ENCODE data around the gene RSRP1.
"Not testable (repeated sequence)": the region's sequence is repeated elsewhere in the genome, so short reads cannot be mapped to it uniquely, and the experiment has no call there.

RSRP1 gene

GRCh38 chr1:25247024-25247828, at the start of gene RSRP1:
TSS of gene RSRP1 (minus strand) at chr1:25247454. CDS start at chr1:25246963, 491 bp downstream.
- peak; percentile 64 for TF ChIP-seq MAX (IDR thresholded peaks at IDR 0.05; ENCODE audit: low read depth, low read length)
- no peak for TF ChIP-seq CTCF (IDR thresholded peaks at IDR 0.05; ENCODE audit: low read depth, low read length)
- TF ChIP-seq MYC (IDR thresholded peaks at IDR 0.05; ENCODE audit: low read depth, low read length), result peak; percentile 61
- TF ChIP-seq POLR2A (IDR thresholded peaks at IDR 0.05; ENCODE audit: extremely low read depth, insufficient read length), result peak; percentile 99
- peak within 1 kb of the TSS; percentile 95 for H3K4me3 ChIP-seq (ENCODE audit: low read depth, low read length)
- DNase-seq (ENCODE audit: low read depth), result peak; percentile 97

DNA sequence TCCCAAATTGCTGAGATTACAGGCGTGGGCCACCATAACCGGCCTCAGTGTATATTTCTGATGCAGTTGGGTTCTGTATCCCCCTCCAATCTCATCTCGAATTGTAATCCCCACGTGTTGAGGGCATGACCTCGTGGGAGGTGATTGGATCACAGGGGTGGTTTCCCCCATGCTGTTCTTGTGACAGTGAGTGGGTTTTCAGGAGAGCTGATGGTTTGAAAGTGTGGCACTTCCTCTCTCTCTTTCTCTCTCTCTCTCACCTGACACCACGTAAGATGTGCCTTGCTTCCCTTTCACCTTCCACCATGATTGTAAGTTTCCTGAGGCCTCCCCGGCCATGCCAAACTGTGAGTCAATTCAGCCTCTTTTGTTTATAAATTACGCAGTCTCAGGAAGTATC, 49.2 kb upstream of the RSRP1 start:
- DNase-seq (ENCODE audit: low read depth); H3K4me3 ChIP-seq (ENCODE audit: low read depth, low read length): not testable (repeated sequence)

GRCh38 chr1:25294889-25295826, 47.9 kb upstream of the RSRP1 start:
- not testable (repeated sequence) for H3K4me3 ChIP-seq (ENCODE audit: low read depth, low read length); DNase-seq (ENCODE audit: low read depth)

GRCh38 chr1:25293426-25293825, 46.2 kb upstream of the RSRP1 start:
- not testable (repeated sequence) for H3K4me3 ChIP-seq (ENCODE audit: low read depth, low read length); DNase-seq (ENCODE audit: low read depth)

GRCh38 chr1:25290043-25290442, 42.8 kb upstream of the RSRP1 start:
- not testable (repeated sequence) for H3K4me3 ChIP-seq (ENCODE audit: low read depth, low read length); DNase-seq (ENCODE audit: low read depth)

DNA sequence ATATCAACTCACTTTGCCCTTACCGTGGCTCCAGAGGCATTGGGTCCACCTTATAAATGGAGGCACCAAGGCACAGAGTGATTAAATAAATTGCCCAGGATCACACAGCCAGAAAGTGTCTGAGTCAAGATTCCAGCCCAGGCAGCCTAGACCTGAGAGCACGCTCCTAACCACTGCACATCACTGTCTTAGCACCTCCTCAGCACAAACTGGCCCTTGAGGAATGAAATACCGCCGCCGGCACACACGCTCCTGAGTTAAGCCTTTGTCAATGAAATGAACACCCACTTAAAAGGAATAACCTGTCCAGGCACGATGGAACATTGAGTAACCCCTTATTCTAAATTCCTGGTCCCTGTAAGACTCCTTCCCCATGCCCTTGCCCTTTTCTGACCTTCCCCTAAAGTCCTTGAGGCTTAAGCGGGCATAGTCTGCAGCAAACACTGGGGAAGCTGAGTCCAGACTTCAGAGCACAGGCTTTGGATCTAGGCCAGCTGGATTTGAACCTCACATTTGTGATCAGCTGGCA, 41.4 kb upstream of the RSRP1 start:
- DNase-seq (ENCODE audit: low read depth); H3K4me3 ChIP-seq (ENCODE audit: low read depth, low read length): not testable (repeated sequence)

- not testable (repeated sequence) for DNase-seq (ENCODE audit: low read depth); H3K4me3 ChIP-seq (ENCODE audit: low read depth, low read length)
Measured at GRCh38 chr1:25287164-25287563, 39.9 kb upstream of the RSRP1 start.

- DNase-seq (ENCODE audit: low read depth); H3K4me3 ChIP-seq (ENCODE audit: low read depth, low read length): not testable (repeated sequence)
Measured at GRCh38 chr1:25285862-25286261, 38.6 kb upstream of the RSRP1 start.

DNA sequence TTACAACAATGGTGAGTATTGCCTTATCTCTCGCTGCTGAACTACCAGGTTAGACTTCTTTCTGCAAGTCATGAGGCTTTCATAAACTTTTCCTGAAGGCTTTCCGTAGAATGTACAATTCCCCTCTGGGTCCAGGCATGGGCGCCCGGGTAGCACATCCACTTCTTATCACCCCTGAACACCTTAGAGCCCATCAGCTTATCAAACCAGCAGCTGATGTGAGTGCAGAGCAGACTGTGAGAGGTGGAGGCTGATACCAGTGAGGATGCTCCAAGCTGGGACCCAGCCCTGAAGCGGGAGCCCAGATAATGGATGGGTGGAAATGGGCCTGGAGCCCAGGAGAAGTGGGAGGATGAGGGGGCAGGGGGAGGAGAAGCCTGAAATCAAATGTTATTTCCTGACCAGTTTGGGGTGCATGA, 32.4 kb upstream of the RSRP1 start:
- not testable (repeated sequence) for H3K4me3 ChIP-seq (ENCODE audit: low read depth, low read length); DNase-seq (ENCODE audit: low read depth)

GRCh38 chr1:25278790-25279189, 31.5 kb upstream of the RSRP1 start:
- H3K4me3 ChIP-seq (ENCODE audit: low read depth, low read length); DNase-seq (ENCODE audit: low read depth): not testable (repeated sequence)

DNA sequence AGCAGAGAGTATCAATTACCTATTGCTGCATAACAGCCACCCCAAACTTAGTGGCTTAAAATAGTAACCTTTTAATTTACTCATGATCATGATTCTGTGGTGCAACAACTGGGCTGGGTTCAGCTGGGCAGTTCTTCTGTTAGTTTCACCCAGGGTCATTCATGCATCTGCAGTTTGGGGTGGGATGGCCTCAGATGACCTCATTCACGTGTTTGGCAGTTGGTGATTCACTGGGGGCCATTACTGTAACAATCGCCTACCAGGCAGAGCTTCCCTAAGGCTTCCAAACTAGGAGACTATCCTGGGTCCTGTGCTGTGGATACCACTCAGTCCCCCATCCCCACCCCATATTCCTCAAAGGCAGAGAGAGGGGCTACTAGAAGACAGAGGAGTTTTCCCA, 31.1 kb upstream of the RSRP1 start:
- DNase-seq (ENCODE audit: low read depth); H3K4me3 ChIP-seq (ENCODE audit: low read depth, low read length): not testable (repeated sequence)

- not testable (repeated sequence) for H3K4me3 ChIP-seq (ENCODE audit: low read depth, low read length); DNase-seq (ENCODE audit: low read depth)
Measured at GRCh38 chr1:25277295-25277694, 30.0 kb upstream of the RSRP1 start.

GRCh38 chr1:25275648-25276047, 28.4 kb upstream of the RSRP1 start:
- not testable (repeated sequence) for DNase-seq (ENCODE audit: low read depth); H3K4me3 ChIP-seq (ENCODE audit: low read depth, low read length)

- DNase-seq (ENCODE audit: low read depth); H3K4me3 ChIP-seq (ENCODE audit: low read depth, low read length): not testable (repeated sequence)
Measured at GRCh38 chr1:25272238-25272637, 25.0 kb upstream of the RSRP1 start, which contains the start of gene RHD. TSS of gene RHD (plus strand) at chr1:25272509. CDS start at chr1:25272548, 39 bp downstream.

DNA sequence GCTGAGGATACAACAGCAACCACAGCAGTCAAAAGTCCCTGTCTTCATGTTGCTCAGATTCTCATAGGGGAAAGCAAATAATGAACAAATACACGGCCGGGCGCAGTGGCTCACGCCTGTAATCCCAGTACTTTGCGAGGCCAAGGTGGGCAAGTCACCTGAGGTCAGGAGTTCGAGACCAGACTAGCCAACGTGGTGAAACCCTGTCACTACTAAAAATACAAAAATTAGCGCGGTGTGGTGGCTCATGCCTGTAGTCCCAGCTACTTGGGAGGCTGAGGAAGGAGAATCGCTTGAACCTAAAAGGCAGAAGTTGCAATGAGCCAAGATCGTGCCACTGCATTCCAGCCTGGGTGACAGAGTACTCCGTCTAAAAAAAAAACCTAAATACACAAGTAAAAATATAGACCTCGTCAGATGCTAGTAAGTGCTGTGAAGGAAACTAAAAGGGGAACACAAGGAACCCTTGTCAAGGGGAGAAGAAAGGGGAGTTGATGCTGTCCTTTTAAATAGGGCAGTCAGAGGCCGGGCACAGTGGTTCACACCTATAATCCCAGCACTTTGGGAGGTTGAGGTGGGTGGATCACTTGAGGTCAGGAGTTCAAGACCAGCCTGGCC, 21.0 kb upstream of the RSRP1 start:
- not testable (repeated sequence) for DNase-seq (ENCODE audit: low read depth); H3K4me3 ChIP-seq (ENCODE audit: low read depth, low read length)

All from NB4 (cell line).